RWPE2 (cell line): ENCODE results near the gene OMP.

ENCODE experiments used
- ATAC-seq: fragments of 200-7000 bp; cut with Tn5 transposase; 3 replicates; pipeline ENCODE4 v1.9.1; 2021; ENCODE audit warnings: low read depth
- DNase-seq: peaks from one replicate; pipeline ENCODE4 v3.0.0-alpha.2; 2020; ENCODE audit warnings: low spot score
- H3K27ac ChIP-seq: fragments of 450-650 bp; 2 replicates; pipeline ENCODE4 v1.5.1; 2017; ENCODE audit warnings: mild to moderate bottlenecking; ENCODE audit not compliant: poor library complexity, severe bottlenecking
- H3K27me3 ChIP-seq: fragments of 250-450 bp; sonication (Bioruptor Pico); 2 replicates; pipeline ENCODE4 v1.5.1; 2021; ENCODE audit warnings: mild to moderate bottlenecking, moderate library complexity; ENCODE audit not compliant: insufficient read depth, poor library complexity, severe bottlenecking
- H3K36me3 ChIP-seq: fragments of 250-450 bp; sonication (Bioruptor Pico); 2 replicates; pipeline ENCODE4 v1.5.1; 2020; ENCODE audit warnings: low read depth, mild to moderate bottlenecking, moderate library complexity
- H3K4me1 ChIP-seq: fragments of 250-450 bp; sonication (Bioruptor Pico); 2 replicates; pipeline ENCODE4 v1.5.1; 2021; ENCODE audit warnings: mild to moderate bottlenecking, moderate library complexity; ENCODE audit not compliant: insufficient read depth, poor library complexity, severe bottlenecking
- H3K4me3 ChIP-seq: fragments of 250-450 bp; sonication (Bioruptor Pico); 2 replicates; pipeline ENCODE4 v1.5.1; 2021; ENCODE audit warnings: mild to moderate bottlenecking, moderate library complexity; ENCODE audit not compliant: severe bottlenecking
- H3K9me3 ChIP-seq: fragments of 250-450 bp; sonication (Bioruptor Pico); 2 replicates; pipeline ENCODE4 v1.5.1; 2021; ENCODE audit warnings: mild to moderate bottlenecking, moderate library complexity; ENCODE audit not compliant: severe bottlenecking
- TF ChIP-seq, protein P1 (sequence below): fragments of 450-650 bp; IDR thresholded peaks from one replicate; pipeline ENCODE4 v1.5.1; 2017; ENCODE audit warnings: mild to moderate bottlenecking, moderate library complexity; ENCODE audit not compliant: poor library complexity, severe bottlenecking

Gene OMP

GRCh38 chr11:77064648-77065217 is 37.9 kb upstream of the OMP start:
- H3K36me3 ChIP-seq = no peaks in the 10 kb centered on the region
- TF ChIP-seq, protein P1, sequence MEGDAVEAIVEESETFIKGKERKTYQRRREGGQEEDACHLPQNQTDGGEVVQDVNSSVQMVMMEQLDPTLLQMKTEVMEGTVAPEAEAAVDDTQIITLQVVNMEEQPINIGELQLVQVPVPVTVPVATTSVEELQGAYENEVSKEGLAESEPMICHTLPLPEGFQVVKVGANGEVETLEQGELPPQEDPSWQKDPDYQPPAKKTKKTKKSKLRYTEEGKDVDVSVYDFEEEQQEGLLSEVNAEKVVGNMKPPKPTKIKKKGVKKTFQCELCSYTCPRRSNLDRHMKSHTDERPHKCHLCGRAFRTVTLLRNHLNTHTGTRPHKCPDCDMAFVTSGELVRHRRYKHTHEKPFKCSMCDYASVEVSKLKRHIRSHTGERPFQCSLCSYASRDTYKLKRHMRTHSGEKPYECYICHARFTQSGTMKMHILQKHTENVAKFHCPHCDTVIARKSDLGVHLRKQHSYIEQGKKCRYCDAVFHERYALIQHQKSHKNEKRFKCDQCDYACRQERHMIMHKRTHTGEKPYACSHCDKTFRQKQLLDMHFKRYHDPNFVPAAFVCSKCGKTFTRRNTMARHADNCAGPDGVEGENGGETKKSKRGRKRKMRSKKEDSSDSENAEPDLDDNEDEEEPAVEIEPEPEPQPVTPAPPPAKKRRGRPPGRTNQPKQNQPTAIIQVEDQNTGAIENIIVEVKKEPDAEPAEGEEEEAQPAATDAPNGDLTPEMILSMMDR = no peak
- no peak overlapping the region for H3K4me3 ChIP-seq
- H3K27ac ChIP-seq = no peak overlapping the region
- ATAC-seq (no peak), DNase-seq (no peak)
- H3K9me3 ChIP-seq = no peaks in the 10 kb centered on the region
- H3K4me1 ChIP-seq = no peaks in the 10 kb centered on the region
- no peaks in the 10 kb centered on the region for H3K27me3 ChIP-seq

DNA sequence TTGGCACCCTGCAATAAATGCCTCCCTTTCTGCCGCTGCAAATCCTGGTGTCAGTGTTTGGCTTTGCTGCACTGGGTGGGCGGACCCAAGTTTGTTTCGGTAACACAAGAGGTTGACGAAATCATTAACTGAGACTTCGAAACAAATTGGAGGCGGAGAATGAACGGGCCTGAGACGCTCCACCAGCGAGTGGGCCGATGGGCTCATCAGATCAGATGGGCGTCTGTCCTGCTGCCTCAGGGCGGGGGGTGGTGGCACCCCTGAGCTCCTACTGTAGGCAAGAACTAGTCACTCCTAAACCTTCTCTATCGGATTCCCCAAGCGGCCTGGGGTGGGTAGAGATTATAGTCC is 36.8 kb upstream of the OMP start:
- no peaks in the 10 kb centered on the region for H3K36me3 ChIP-seq
- H3K4me3 ChIP-seq = peak overlapping the region; percentile 56
- TF ChIP-seq, protein P1 = no peak
- no peaks in the 10 kb centered on the region for H3K9me3 ChIP-seq
- H3K4me1 ChIP-seq = no peaks in the 10 kb centered on the region
- no peak overlapping the region for H3K27ac ChIP-seq
- H3K27me3 ChIP-seq = no peaks in the 10 kb centered on the region
- no peak for DNase-seq
- no peak for ATAC-seq

GRCh38 chr11:77066229-77067042 is 36.2 kb upstream of the OMP start, which contains the start of gene CAPN5:
TSS of gene CAPN5 (plus strand) at chr11:77066971. CDS start at chr11:77084887, 17,916 bp downstream.
- DNase-seq (peak; percentile 85), ATAC-seq (peak; percentile 90)
- H3K9me3 ChIP-seq = no peaks in the 10 kb centered on the region
- H3K27ac ChIP-seq = no peak within 1 kb of the TSS
- peak within 1 kb of the TSS; percentile 56 for H3K4me3 ChIP-seq
- TF ChIP-seq, protein P1 = peak; percentile 28
- no peaks in the 10 kb centered on the region for H3K27me3 ChIP-seq
- no peaks in the 10 kb centered on the region for H3K36me3 ChIP-seq
- no peaks in the 10 kb centered on the region for H3K4me1 ChIP-seq

- no peak overlapping the region for H3K27ac ChIP-seq
- DNase-seq = no peak
- no peaks in the 10 kb centered on the region for H3K4me1 ChIP-seq
- H3K36me3 ChIP-seq = no peaks in the 10 kb centered on the region
- no peak for ATAC-seq
- H3K27me3 ChIP-seq = no peaks in the 10 kb centered on the region
- H3K9me3 ChIP-seq = no peaks in the 10 kb centered on the region
- no peak overlapping the region for H3K4me3 ChIP-seq
- TF ChIP-seq, protein P1 = no peak
Measured at GRCh38 chr11:77067861-77068443, 34.7 kb upstream of the OMP start.
